GM12865 (cell line): ENCODE measurements around the gene MGAT5.

ENCODE experiments used
- DNase-seq: peaks from one replicate; pipeline ENCODE4 v3.0.0; 2010; ENCODE audit warnings: low read depth
- H3K4me3 ChIP-seq: 2 replicates; pipeline ENCODE4 v1.5.1; 2011; ENCODE audit warnings: mild to moderate bottlenecking, low read depth, low read length, control low read depth
- TF ChIP-seq, protein P1 (sequence below): IDR thresholded peaks from 2 replicates; pipeline ENCODE4 v1.5.1; 2011; ENCODE audit warnings: low read length, control low read depth, low read depth, inconsistent platforms; ENCODE audit not compliant: insufficient read depth; ENCODE audit errors: missing control alignments

MGAT5 gene

DNA sequence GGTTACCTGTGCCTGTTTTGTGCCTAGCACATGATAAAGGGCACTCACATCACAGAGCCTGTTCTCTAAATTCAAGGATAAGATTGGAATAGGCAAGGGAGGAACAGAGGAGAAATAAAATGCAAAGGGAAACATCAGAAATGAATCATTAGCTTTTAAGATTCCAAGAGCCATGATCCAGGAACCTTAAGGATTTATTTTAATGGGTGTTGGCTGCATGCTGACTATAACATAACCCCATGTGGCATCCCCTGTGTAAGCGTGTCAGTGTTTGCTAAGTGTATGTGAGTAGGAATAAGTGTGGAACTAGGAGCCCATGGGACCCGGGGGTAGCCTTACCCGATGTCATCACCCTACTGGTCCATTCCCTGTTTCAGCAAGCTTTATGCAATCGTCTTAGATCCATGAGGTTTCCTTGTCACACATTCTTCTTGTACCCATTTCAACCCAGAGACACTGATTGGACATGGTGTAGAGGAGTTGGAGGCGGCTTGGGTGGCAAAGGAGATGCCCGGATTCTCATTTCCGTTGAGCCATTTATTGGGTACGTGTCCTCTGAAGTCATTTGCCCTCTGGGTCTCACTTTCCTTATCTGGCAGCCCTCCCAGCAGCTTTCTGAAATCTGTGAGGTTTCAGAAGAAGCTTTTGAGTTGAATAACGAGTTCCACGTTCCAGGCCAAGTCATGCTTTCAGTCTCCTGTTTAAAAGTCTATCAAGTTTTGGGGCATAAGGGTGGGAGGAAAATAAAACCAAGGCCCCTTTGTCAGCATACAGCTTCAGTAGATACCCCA lies 117.0 kb downstream of the MGAT5 start:
- TF ChIP-seq, protein P1, sequence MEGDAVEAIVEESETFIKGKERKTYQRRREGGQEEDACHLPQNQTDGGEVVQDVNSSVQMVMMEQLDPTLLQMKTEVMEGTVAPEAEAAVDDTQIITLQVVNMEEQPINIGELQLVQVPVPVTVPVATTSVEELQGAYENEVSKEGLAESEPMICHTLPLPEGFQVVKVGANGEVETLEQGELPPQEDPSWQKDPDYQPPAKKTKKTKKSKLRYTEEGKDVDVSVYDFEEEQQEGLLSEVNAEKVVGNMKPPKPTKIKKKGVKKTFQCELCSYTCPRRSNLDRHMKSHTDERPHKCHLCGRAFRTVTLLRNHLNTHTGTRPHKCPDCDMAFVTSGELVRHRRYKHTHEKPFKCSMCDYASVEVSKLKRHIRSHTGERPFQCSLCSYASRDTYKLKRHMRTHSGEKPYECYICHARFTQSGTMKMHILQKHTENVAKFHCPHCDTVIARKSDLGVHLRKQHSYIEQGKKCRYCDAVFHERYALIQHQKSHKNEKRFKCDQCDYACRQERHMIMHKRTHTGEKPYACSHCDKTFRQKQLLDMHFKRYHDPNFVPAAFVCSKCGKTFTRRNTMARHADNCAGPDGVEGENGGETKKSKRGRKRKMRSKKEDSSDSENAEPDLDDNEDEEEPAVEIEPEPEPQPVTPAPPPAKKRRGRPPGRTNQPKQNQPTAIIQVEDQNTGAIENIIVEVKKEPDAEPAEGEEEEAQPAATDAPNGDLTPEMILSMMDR = no peak
- no peak overlapping the region for H3K4me3 ChIP-seq

DNA sequence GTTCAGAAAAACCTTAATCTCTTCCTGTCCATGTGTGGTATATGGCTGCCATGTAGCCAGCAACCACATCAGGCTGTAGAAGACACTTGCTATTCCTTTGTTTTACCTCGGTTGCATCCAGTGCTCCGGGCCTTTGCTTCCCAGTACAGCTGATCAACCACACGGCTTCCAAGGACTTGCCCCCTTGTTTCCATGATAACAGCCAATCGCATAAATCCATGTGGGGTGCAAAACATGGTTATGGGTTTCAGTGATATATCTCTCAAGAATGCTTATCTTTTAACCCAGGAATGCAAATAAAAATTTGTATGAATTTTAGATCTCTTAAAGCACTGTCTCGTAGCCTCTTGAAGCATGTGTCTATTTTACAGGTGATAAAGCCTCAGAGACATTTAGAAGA lies 118.3 kb downstream of the MGAT5 start:
- no peak overlapping the region for H3K4me3 ChIP-seq
- no peak for DNase-seq
- TF ChIP-seq, protein P1 = no peak

More for the DNA sequence above, 117.0 kb downstream of the MGAT5 start:
- no peak for DNase-seq

DNA sequence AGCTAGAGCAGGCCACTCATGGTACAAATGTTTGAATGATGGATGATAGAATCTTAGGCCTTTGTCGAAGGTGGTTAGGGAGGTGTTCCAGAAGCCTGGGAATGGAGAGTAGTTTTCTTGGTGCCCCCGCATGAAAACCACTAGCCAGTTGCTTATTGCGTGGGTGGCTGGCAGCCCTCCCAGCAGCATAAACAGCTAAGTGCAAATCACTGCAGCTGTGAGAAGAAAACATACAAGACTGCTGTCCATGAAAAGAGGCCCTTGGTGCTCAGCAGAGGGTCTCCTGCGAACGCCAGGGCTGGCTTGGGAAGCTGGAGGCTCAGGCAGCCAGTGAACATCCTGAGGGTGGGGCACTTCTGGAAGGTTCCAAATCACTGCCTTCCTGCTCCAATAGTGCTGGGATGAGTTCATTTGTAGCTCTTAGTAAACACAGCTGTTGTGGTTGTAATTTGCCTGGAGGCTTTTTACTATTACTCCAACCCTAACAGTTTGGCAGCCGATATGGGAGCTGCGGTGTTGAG lies 118.8 kb downstream of the MGAT5 start:
- TF ChIP-seq, protein P1 = no peak
- DNase-seq = no peak

DNA sequence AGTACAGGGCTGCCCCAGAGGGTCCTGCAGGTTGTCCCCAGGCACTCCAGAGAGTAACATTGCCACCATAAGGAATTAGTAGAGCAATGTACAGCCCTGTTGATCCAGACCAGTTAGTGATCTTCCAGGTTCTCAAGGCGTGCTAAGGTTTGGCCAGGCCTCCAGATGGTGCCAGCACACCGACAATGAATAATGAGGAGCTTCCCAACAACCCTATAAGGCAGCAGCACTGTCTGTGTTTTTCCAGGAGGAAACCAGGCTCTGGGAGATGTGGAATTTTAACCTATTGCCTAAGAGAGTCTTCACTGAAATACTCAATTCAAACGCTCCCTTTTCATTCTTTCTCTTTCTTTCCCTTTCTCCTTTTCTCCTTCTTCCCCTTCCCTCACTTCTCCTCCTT lies 122.1 kb downstream of the MGAT5 start:
- DNase-seq = no peak
- TF ChIP-seq, protein P1 = no peak

More for the DNA sequence above, 118.8 kb downstream of the MGAT5 start:
- H3K4me3 ChIP-seq = no peak overlapping the region

DNA sequence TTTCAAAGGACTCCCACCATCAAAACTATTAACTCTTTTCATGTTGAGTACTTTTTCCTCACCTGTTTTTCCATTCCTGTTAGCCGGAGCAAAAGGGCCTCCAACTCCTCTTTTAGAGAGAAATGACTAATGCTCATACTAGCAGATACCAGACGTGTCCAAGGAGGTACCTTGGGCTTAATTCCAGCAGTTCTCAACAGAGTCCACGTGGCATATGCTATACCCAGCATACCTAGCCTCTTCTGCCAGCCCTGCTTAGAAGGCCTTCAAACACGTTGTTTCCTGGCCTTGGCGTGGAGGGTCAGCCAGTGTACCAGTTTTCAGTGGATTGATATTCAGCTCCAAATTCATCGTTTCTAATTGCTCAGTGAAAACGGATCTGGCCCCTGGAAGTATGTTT lies 123.9 kb downstream of the MGAT5 start:
- TF ChIP-seq, protein P1 = no peak
- DNase-seq = no peak

More for the DNA sequence above, 122.1 kb downstream of the MGAT5 start:
- no peak overlapping the region for H3K4me3 ChIP-seq

DNA sequence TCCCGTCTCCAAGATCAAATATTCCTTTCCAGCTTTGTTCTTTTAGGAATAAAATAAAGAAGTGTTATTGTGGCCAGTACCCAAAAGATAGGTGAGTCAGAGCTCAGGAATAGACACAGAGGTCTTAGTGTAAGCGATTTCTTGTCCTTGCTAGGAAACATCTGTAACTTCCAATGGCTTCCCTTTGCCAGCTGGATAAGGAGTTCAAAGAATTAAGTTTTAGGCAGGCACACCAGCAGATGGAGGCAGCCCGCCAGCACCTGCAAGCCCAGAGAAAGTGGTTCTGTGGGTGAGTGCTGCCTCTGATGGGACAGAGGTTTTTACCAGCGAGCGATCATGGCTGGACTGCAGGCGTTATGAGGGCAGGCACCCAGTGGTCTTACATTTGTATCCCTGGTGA lies 125.4 kb downstream of the MGAT5 start:
- TF ChIP-seq, protein P1 = no peak
- no peak for DNase-seq

More for the DNA sequence above, 123.9 kb downstream of the MGAT5 start:
- no peak overlapping the region for H3K4me3 ChIP-seq

More for the DNA sequence above, 125.4 kb downstream of the MGAT5 start:
- H3K4me3 ChIP-seq = no peak overlapping the region
